Right renal cortex interstitium (tissue), 3 donors: ENCODE results near the gene CAMK1D. TPM values are rescaled to one million over a fixed set of nuclear protein-coding genes. Genes with fewer than 3 reads are reported as not detected.

Source experiments
- DNase-seq, 3 donors: peaks; one replicate each; pipeline ENCODE4 v3.0.0-alpha.2; 2013; ENCODE audit warnings: low read depth in 3 of 3, low spot score in 2 of 3
- polyA plus RNA-seq, 3 donors: library from polyadenylated mRNA; unstranded; fragments of 120-200 nt; gene quantifications; one replicate each; pipeline ENCODE4 v1.2.1, GENCODE V29; 2013; ENCODE audit not compliant: insufficient read length in 3 of 3

Gene CAMK1D
- polyA plus RNA-seq, 3 donors = 9.9 to 10.7 (median 10.4) TPM

DNA sequence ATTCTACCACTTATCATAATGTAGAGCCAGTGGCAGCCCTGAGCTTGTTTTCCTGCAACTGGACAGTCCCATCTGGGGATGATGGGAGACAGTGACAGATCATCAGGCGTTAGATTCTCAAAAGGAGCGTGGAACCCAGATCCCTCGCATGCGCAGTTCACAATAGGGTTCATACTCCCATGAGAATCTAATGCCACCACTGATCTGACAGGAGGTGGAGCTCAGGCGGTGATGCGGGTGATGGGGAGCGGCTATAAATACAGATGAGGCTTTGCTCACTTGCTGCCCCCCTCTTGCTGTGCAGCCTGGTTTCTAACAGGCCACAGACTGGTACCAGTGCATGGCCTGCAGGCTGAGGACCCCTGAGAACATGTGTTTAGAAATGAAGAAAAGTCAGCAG lies 260.1 kb downstream of the CAMK1D start:
- no peak for DNase-seq

GRCh38 chr10:12613136-12613535 lies 263.8 kb downstream of the CAMK1D start:
- no peak for DNase-seq

DNA sequence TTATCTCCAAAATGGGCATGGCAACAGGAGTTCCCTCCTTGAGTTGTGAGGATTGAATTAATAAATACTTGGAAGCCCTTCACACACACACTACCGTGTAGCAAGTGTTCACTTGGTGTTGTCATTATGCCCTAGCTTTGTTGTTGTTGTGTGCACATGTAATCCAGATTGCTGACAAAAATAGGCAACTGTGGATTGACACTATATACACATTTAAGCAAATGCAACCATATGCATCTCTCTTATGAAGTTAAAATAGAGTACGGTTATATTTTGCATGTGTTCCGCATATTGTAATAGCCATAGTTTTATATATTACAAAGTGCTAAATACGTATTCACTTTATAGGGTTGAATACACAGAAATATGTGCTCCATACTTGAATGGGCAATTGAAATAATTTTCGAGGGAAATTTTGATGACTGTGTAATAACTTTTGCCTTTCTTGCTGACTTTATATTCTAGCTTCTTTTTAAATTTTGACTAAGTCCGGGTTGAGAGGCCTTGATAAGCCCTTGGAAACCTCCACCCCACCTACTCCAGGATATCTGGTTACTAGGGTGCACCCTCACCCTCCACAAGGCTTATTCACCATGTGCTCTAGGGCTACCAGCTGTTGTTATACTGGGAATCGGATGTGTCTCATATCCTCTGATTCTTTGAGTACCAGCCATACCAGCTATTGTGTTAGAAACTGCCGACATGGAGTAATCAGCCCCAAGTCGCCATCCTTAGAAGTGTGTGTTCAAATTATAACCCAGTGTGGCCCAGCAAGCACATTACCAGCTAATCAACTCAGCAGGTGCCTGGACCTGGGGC lies 265.0 kb downstream of the CAMK1D start:
- DNase-seq = no peak

DNA sequence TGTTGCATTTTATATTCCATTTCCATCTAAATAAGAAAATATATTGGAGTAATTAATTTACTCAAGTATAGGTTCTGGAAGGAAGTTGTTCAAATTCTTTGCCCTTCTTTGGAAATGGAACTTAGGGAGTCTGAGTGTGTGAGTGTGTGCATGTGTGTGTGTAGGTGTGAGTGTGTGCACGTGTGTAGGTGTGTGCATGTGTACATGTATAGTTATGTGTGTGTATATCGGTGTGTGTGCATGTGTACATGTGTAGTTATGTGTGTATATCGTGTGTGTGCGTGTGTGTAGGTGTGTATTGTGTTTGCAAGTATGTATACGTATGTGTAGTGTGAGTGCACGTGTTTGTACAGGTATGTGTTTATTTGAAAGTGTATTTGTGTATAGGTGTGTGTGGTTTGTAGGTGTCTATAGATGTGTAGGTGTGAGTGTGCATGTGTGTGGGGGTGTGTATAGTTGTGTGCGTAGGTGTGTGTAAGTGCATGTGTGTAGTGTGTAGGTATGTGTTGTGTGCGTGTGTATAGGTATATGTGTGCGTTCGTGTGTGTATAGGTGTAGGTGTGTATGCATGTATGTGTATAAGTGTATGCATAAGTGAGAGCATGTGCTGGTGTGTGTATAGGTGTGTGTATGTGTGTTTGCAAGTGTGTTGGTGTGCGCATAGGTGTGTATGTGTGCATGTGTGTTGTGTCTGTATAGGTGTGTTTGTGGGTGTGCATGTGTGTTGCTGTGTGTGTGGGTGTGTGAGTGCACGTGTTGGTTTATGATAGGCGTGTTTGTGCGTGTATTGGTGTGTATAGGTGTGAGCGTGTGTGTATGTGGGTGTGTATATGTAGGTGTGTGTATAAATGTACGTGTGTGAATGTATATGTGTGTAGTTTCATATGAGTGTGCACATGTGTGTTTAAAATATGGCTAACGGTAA lies 266.2 kb downstream of the CAMK1D start:
- no peak for DNase-seq

DNA sequence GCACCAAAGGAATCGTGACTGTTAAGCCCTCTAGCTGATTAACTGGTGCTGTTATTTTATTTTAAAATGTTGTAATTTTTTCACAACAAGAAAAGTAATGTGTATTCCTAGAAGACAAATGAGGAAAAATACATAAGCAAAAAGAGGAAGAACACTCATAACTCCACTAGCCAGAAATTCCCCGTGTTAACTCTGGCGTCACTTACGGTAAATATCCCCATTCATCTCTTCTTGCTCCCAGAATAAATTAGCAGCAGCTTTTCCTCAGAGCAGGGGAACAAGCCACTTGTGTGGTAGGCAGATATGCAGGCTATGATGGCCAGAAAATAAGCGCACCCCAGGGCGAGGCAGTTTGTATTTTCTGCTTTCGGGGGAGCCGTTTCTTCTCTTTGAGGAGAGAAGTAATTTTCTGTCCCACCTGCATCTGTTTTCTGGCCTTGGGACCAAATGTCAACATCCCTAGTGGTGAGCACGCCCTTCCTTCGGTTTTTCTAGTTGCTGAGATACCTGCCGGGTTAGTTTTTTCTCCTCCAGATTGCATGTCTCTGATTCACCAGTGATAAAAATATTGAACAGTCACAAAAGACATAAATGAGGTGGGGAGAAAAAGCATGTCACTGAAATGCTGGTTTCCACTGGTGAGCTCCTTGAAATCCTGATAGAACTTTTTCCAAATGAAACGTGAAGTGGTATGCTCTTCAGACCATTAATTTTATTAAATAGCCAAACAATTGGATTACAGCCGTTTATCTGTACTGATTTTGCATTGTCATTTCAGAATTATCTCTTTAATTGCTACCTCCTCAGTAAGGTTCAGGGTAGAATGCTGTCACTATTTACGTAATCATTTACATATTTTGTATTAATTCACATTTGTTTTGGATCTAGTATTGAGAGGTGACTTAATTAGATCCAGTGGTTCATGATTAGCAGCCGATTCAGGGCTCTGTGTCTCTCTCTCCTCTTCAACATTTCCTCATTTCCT lies 268.1 kb downstream of the CAMK1D start:
- no peak for DNase-seq

GRCh38 chr10:12622016-12622415 lies 272.7 kb downstream of the CAMK1D start:
- DNase-seq = no peak

DNA sequence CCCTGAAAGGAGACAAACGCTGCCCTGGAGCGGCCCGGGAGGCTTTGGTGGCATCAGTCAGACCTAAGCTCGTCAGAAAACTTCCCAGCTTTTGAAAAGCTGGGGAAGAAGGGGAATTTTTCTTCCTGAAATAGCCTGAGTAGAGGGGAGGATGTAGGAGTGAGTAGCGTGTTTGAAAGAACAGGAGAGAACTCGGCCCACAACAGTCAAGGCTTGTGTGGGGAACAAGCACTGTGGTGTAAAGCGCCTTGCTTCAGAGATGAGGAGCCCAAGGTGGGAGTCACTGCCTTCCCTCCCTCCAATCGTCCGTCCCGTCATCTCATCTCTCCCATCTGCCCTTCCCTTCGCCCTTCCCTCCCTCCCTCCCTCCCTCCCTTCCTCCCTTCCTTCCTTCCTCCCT lies 273.3 kb downstream of the CAMK1D start:
- DNase-seq = no peak

GRCh38 chr10:12625393-12626023 lies 276.2 kb downstream of the CAMK1D start:
- no peak for DNase-seq

- no peak for DNase-seq
Observed at GRCh38 chr10:12628153-12628552, 278.8 kb downstream of the CAMK1D start.

DNA sequence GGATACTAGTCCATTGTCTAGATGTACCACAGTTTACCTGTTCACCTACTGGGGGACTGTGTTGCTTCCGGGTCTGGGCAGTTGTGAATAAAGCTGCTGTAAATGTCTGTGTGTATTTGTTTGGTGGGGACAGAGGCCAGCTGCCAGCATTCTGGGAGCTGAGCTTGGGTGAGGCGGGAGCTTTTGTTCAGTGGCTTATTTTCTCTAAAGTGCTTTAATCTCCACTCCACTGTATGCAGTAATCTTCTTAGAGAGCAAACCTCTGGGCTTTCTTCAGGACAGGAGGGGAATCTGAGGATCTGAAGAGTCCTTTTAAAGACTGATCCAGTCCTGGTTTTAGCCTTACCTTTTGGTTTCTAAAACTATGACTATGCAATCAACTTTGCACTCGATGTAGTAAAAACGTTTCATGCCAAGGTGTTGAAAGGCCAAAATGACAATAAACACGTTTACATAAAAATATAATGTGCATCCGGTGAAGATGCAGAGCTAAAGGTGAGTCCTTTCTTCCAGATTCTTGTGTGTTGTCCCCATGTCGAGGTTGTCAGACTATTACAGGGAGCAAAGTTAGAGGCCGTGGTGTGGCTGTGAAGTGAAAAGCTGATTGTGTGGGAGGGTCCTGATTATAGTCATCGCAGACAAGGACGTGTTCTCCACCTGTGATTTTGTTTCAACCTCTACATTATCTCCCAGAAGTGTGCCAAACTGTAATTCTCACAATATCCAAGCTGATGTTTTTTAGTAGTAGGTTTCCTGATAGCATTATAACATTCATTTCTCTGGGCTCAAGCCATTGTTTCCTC lies 279.8 kb downstream of the CAMK1D start:
- no peak for DNase-seq

DNA sequence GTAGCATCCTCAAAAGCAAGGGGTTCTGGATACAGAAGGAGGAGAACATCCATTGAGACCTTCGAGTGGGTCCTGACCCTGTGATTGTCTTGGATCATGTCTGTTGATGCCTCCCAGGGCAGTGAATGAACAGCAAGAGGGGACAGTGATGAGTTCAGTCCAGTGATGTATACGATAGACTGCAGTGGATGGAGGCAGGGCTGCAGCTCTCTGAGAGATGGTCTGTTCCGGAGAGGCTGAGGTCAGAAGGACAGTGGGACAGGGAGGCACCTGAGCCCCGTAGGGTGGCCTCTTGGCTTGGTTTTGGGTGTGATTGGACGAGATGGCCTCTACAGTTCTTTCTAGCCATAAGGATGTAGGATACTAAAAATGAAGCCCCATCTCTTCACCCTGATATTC lies 280.4 kb downstream of the CAMK1D start:
- DNase-seq = no peak

- no peak for DNase-seq
Observed at GRCh38 chr10:12631216-12631615, 281.9 kb downstream of the CAMK1D start.

DNA sequence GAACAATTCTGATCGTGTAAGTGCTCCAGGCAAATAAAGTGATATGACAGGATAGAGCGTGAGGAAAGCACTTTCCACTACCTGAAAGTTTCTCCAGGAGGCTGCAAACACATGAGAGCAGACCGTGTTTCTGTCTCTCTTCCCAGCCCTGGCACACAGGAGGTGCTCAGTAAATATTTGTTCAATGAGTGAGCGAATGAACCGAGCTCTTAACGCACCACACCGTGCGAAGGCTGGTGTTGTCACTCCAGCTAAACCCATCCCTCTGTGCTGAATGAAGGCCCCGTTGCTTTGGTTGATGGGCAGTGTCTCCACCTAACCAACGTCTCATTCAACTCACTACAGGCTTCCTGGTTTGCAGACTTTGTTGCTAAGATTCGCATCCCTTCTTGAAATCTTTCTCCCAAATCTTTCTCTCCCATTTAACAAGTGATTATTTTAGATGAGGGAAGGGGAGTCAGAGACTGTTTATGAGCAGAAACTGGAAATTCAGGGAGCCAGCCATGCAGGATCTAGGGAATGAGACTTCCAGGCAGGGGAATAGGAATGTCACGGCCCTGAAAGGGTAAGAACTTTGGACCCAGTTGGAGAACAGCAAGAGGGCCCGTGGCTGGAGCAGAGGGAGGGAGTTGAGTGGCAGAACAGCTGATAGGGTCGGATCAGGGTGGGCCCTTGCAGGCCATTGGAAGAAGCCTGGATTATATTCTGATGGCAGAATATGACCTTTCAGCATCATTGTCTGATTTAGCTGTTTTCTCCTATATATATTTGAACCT lies 282.6 kb downstream of the CAMK1D start:
- no peak for DNase-seq

DNA sequence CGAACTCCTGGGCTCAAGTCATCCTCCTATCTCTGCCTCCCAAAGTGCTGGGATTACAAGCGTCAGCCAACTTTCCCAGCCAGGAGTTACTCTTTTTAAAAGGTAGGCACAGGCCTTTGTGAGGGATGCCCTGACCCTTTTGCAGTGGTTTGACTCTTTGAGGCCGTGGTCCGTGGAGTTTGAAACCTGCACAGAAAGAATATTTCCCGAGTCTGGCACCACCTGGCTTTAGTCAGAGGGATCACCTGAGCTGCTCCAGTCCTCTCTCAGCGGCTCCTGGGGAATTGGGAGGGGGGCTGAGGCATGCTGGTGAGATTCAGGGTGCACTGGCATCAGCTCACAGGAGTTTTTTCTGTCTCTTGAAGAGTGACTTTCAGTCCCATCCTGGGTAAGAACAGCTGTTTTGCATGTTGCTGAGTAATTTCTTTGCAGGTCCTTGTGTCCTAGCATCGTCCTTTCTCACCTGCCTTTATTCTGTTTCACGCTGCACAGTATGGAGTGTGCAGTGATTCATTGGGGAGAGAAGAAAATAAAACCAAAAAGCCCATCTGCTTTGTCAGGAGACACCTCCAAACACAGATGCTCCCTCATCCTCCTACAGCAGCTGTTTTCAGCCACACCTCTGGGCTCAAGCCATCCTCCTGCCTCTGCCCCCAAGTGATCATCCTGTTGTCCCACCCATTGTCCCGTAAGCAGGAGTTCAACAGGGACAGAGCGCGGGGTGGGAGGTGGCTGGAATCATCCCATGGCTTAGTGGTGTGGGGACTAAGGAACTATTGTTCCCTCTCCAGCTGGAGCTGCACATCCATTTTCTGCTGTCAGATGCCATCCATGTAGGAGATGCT lies 284.7 kb downstream of the CAMK1D start:
- DNase-seq = no peak

GRCh38 chr10:12634621-12634931 lies 285.2 kb downstream of the CAMK1D start:
- DNase-seq = no peak

DNA sequence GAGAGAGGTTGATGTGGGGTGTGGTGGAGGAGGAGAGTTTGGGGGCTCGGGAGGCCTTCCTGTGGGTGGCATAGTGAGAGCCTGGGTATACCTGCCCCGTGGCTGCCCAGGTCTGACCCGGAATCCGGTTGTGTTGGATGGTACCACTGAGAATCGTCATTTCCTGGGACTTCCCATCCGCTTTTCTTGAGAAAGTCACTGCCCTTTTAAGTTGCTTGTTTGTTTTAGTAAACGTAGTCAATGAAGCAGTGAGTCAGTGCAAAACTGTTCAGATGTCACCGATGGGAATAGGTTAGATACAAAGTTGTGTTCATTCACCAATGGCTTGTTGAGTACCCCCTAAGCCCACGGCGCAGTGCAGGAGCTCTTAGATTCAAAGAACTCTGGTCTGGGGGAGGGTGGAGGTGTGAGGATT lies 285.8 kb downstream of the CAMK1D start:
- no peak for DNase-seq

DNA sequence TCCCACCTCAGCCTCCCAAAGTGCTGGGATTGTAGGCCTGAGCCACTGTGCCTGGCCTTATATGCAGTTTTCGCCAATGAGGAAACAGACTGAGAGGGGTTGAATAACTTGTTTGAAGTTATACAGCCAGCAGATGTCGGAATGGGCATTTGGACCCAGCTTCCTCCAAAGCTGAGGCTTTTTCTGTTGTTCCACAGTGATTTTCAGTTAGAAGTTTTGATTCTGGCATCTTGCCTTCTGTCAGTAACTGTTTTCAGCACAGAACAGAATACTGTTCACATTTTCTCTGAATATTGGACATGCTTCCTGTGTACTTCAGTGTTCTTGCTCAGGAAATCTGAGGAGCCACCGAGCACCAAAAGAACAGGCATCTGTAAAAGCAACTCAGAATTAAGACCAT lies 287.2 kb downstream of the CAMK1D start:
- DNase-seq = no peak

GRCh38 chr10:12637649-12638048 lies 288.3 kb downstream of the CAMK1D start:
- DNase-seq = no peak
